BE2C (cell line): Measurements from ENCODE around the gene HIGD1C.
"Not testable (repeated sequence)": the region's sequence is repeated elsewhere in the genome, so short reads cannot be mapped to it uniquely, and the experiment has no call there.

Source experiments
- DNase-seq: peaks from one replicate; pipeline ENCODE4 v3.0.0-alpha.2; 2020
- H3K27me3 ChIP-seq: fragments of 250-450 bp; sonication (Bioruptor Pico); 2 replicates; pipeline ENCODE4 v1.5.1; 2020; ENCODE audit warnings: mild to moderate bottlenecking
- H3K36me3 ChIP-seq: fragments of 250-450 bp; sonication (Bioruptor Pico); 2 replicates; pipeline ENCODE4 v1.5.1; 2020; ENCODE audit warnings: mild to moderate bottlenecking
- H3K4me1 ChIP-seq: fragments of 250-450 bp; sonication (Bioruptor Pico); 2 replicates; pipeline ENCODE4 v1.5.1; 2020
- H3K4me3 ChIP-seq: 2 replicates; pipeline ENCODE4 v1.5.1; 2011; ENCODE audit warnings: low read depth, low read length
- H3K9me3 ChIP-seq: fragments of 250-450 bp; sonication (Bioruptor Pico); 2 replicates; pipeline ENCODE4 v1.5.1; 2020
- TF ChIP-seq, protein P1 (sequence below): IDR thresholded peaks from 2 replicates; pipeline ENCODE4 v1.5.1; 2012; ENCODE audit warnings: mild to moderate bottlenecking, low read depth, low read length

HIGD1C gene

DNA sequence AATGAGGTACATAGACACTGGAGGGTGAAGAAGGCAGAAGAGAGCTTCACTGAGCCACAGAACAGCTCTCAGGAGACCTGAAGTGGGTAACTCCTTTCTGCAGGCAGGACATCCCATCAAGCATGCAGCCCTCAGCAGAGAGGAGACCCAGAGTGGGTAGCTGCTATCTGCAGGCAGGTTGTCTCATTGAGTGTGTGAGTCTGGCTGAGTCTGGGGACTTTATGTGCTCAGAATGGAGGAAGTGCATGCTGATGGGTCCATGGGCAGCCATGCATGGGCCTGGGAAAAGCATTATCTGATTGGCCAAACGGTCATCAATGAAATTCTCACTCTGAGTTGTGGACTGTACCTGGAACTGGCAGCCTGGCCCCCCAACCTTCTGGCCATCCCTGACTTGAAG lies 14.7 kb upstream of the HIGD1C start:
- H3K36me3 ChIP-seq, result peaks cover 13% of the 10 kb centered on the region
- no peaks in the 10 kb centered on the region for H3K27me3 ChIP-seq
- DNase-seq, result no peak
- no peaks in the 10 kb centered on the region; the same call in 1 of the 2 replicates for H3K9me3 ChIP-seq
- peaks cover 20% of the 10 kb centered on the region for H3K4me1 ChIP-seq
- no peak overlapping the region for H3K4me3 ChIP-seq
- TF ChIP-seq, protein P1, sequence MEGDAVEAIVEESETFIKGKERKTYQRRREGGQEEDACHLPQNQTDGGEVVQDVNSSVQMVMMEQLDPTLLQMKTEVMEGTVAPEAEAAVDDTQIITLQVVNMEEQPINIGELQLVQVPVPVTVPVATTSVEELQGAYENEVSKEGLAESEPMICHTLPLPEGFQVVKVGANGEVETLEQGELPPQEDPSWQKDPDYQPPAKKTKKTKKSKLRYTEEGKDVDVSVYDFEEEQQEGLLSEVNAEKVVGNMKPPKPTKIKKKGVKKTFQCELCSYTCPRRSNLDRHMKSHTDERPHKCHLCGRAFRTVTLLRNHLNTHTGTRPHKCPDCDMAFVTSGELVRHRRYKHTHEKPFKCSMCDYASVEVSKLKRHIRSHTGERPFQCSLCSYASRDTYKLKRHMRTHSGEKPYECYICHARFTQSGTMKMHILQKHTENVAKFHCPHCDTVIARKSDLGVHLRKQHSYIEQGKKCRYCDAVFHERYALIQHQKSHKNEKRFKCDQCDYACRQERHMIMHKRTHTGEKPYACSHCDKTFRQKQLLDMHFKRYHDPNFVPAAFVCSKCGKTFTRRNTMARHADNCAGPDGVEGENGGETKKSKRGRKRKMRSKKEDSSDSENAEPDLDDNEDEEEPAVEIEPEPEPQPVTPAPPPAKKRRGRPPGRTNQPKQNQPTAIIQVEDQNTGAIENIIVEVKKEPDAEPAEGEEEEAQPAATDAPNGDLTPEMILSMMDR, result no peak

DNA sequence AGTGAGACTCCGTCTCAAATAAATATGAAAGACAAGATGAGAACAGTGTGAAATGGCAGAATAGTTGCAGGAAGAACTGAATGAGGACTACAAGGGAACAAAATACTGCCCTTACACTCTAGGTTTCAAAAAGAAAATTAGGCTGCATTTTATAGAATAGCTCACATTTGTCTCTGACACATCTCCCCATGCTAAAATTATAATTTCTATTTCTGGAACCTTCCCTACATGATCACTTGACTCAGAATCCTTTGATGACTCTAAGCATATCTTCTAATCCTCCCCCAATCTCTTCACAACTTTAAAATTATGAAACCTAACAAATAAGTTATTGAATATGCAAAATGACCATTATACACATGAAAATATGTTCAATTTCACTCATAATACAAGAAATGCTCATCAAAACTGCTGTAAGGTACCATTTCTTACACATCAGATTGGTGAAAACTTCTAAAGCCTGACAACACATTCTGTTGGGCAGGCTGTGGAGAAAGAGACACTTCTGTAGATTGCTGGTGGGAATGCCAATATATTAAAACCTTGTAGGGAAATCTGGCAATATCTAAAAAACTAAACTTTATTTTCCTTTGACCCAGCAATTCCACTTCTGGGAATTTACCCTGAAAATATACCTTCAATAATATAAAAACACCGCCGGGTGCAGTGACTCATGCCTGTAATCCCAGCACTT lies 4.3 kb upstream of the HIGD1C start:
- Histone ChIP-seq H3K4me1 (peaks cover 8% of the 10 kb centered on the region), H3K9me3 (no peaks in the 10 kb centered on the region), H3K36me3 (no peaks in the 10 kb centered on the region), H3K27me3 (no peaks in the 10 kb centered on the region), H3K4me3 (no peak overlapping the region)
- no peak for DNase-seq
- TF ChIP-seq, protein P1, result no peak

DNA sequence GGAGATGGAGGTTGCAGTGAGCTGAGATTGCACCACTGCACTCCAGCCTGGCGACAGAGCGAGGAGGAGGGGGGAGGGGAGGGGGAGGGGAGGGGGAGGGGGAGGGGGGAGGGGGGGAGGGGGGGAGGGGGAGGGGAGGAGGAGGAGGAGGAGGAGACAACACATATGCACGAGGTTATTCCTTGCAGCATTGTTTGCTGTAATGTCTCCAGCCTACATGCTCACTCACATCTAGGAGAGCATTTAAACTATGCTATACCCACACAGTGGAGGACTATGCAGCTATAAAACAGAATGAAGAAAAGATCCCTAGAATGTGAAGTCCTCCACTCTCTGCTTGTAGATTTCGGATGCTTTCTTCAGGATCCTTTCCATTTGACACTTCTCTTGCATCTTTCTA lies 3.5 kb upstream of the HIGD1C start:
- H3K4me3 ChIP-seq, result no peak overlapping the region
- TF ChIP-seq, protein P1, result no peak
- no peak for DNase-seq
- peaks cover 16% of the 10 kb centered on the region for H3K4me1 ChIP-seq
- H3K27me3 ChIP-seq, result no peaks in the 10 kb centered on the region
- H3K9me3 ChIP-seq, result no peaks in the 10 kb centered on the region
- no peaks in the 10 kb centered on the region for H3K36me3 ChIP-seq

DNA sequence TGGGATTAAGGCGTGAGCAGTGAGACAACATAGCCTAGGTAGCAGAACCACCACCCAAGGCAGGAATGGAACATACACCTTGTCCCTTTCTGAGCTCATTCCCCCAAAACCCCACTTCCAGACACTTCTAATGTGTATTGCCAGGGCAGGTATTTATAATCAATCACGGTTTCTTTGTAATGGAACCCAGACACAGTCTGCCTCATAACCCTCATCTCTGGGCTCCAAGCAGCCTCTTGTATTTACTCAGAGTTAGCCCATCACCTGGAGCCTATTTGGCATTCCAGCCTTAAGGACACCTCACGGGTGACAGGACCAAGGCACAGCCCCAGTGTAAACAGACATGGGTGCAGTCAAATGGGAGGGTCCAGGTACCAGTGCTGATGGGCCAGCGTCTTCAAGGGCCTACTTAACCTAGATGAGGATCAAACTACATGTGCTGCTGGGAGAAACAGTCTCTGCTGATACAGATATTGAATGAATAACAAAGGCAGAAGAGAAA lies 2.5 kb upstream of the HIGD1C start:
- no peak for DNase-seq
- Histone ChIP-seq H3K36me3 (no peaks in the 10 kb centered on the region), H3K9me3 (no peaks in the 10 kb centered on the region), H3K27me3 (no peaks in the 10 kb centered on the region), H3K4me3 (no peak overlapping the region), H3K4me1 (peaks cover 26% of the 10 kb centered on the region)
- TF ChIP-seq, protein P1, result no peak

DNA sequence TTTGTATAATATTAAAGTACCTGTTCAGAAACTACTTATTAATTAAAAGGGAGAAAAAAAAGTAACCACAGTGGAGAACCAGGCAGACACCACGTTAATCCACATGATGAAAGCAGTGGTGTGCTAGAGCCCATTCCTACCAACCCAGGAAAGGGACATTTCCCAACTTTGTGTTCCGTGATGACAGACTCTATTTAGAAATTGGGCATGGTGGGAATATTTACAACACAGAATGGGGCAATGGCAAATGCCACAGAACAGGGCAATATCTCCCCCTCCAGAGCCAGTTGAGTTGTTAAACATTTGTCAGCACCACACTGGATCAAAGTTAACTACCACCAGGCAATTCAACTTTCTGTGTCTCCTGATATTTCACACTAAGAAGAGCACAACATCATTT lies 1.2 kb upstream of the HIGD1C start:
- TF ChIP-seq, protein P1, result no peak
- no peak overlapping the region for H3K4me3 ChIP-seq
- no peak for DNase-seq
- no peaks in the 10 kb centered on the region for H3K36me3 ChIP-seq
- no peaks in the 10 kb centered on the region for H3K27me3 ChIP-seq
- H3K4me1 ChIP-seq, result peaks cover 34% of the 10 kb centered on the region
- no peaks in the 10 kb centered on the region for H3K9me3 ChIP-seq

DNA sequence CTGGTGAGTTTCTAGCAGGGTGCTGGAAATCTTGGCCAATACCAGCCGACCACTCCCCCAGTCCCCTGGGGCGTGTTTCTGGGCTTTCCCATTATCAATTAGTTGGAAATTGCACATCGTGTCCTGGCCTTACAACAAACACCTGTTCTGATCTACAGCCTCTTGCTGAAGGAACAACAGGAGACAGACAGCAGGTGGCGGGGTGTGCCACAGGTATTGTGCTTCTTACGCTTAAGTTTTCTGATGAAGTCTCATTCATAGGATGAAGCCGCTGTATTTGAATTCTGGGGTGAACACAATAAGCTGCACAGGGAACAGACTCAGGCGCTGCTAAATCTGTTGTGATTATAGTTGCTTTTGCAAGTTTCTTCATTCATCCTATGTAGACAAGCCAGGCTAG lies 703 bp downstream of the HIGD1C start:
- DNase-seq, result peak; percentile 32
- Histone ChIP-seq H3K27me3 (no peaks in the 10 kb centered on the region), H3K9me3 (no peaks in the 10 kb centered on the region), H3K36me3 (no peaks in the 10 kb centered on the region), H3K4me1 (peaks cover 39% of the 10 kb centered on the region), H3K4me3 (no peak overlapping the region)
- TF ChIP-seq, protein P1, result no peak

DNA sequence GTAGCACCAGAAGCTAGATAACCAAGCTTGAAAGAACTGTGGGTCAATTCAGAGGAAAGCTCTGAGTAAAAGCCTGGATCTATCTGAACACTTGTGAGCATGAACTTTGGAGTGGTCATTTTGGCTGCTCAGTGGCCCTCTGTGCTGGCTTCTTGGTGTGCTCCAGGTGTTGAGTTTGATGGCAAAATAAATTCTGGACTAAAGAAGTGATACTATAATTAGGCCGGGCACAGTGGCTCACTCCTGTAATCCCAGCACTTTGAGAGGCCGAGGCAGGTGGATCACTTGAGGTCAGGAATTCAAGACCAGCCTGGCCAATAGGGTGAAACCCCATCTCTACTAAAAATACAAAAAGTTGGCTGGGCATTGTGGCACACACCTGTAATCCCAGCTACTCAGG lies 2.4 kb downstream of the HIGD1C start:
- not testable (repeated sequence) for H3K27me3 ChIP-seq, DNase-seq, H3K4me3 ChIP-seq, H3K36me3 ChIP-seq, H3K9me3 ChIP-seq
- H3K4me1 ChIP-seq, result peaks cover 39% of the 10 kb centered on the region
